HG02981 (cell line): Measurements from ENCODE around the gene AK1.

Experiments
- ATAC-seq: cut with Tn5 transposase; IDR thresholded peaks from one replicate; pipeline ENCODE4 v1.9.1; 2021; ENCODE audit warnings: mild to moderate bottlenecking, moderate library complexity; ENCODE audit not compliant: unreplicated experiment

Gene AK1

DNA sequence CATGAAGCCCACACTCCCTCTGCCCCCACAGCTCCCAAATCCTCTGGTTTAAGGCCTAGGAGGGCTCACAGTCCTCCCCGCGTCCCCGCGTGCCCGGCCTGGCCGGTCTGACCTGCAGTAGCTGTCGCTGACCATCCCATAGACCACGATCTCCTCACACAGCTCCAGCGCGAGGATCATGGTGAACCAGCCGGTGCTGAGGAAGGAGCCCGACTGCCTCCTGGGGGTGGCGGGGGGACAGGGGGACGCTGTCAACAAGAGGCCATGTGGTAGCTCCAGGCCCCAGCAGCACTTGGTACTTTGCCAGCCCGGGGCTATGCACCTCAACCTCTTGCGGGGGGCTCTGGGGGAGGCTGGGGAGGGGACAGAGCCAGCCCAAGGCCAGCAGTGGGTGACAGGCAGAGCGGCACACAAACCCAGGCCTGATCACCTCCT, 32.4 kb upstream of the AK1 start:
- no peak for ATAC-seq

DNA sequence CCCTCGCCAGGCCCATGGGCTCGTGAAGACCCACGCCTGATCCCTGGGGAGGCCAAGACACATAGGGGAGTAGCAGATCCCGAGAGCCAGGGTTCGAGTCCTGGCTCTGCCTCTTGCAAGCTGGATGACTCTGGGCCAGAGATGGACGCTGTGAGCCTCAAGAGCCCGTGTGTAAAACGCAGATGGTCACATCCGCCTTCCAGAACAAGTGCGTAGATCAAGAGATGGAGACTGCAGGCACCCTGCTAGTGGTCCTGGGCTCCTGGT, 31.1 kb upstream of the AK1 start:
- no peak for ATAC-seq

DNA sequence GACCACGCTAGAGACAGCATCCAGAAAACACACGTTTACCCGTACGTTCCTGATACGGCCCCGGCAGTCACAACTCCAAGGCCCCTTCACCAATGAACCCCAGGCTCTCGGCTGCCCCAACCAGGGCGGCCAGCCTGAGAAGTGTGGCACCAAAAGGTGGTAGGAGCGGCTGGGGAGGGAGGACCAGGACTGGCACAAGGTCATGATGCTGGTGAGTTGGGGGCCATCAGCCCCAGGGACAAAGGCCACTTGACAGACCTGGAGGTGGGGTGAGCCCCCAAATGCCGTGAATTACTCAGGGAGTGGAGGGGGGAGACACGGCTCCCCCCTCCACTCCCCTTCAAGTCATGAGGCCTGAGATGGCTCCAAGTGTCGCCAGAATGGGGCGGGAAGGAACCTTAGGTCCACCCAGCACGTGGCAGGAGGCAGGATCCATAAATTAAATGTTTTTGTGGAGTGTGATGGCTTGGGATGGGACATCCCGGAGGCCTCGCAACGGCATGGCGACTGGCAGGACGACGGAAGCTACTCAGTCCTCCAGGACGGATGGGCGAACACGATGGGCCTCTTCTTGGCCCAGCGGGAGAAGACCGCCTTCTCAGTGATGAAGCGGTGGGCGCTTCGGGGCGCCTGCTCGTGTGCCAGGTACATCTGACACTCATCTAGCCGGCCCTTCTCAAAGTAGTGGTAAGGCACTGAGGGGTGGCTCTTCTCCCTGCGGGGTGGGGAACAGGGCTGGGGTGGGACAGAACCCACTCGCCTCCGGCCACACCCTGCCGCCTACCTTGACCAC, 30.6 kb upstream of the AK1 start:
- ATAC-seq = no peak

DNA sequence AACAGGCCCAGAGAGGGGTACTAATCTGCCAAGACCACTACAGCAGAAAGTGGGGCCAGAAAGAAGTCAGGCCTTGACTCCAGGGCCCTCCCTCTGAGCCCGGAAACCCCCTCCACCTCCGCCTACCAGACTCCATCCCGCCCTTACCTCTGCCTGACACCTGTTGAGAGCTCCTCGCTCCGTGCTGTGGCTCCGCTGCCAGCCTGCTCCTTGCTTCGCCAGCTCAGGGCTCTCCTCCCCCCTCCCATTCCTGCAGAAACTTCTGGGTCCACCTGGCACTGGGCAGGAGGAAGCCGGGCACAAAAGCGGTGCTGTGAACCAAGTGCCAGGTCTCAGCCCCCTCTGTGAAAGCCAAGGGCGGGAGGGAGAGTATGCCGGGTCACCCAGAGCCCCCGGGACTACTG, 28.3 kb upstream of the AK1 start:
- ATAC-seq = no peak

DNA sequence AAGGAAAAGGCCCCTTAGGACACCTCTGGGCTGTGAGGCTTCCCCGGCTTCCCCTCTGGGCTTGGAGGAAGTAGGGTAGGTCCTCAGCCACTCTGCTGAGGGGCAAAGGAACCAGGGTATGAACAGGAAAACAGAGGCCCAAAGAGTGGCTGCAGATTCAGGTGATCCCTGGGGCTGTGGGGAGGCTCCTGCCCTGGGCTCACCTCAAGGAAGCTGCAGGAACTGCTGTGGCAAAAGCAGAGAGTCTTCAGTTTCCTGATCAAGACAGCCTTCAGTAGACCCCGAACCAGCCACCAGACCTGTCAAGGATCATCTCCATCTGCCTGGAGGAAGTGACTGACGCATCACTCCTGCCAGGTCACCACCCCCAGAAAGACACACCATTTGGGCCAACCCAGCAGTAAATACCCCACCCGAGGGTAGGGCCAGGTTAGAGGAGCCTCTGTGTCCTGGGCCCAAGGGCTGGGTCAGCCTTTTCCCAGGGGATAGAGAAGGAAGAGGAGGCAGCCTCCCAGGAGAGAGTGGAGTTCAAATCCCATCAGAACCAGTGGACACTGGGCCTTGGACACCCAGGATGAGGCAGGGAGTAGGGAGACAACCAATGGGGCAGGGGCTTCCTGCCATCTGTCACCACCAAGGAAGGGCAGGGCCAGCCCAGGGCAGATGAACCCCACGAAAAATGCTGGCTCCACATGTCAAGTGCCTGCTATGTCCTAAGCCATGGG, 27.7 kb upstream of the AK1 start:
- no peak for ATAC-seq

DNA sequence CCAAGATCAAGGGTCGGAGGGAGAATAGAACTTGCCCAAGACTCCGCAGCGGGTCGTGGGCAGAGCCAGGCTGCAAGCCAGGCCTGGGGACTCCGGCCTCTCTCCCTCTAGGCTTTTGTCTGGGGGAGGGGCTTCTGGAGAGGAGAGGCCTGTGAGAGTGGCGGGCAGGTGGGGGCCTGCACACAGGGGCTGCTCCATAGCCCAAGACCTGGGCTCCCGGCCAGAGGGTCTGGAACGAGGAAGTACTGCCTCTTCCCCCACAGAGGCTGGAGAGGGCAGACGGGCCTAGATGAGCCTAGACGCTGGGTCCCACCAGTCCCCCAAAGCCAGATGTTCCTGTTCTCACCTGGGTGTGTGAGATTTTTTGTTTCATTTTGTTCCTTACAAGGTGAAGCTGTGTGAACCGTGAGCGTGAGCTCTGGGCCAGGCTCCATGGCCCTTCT, 27.1 kb upstream of the AK1 start:
- ATAC-seq = no peak

DNA sequence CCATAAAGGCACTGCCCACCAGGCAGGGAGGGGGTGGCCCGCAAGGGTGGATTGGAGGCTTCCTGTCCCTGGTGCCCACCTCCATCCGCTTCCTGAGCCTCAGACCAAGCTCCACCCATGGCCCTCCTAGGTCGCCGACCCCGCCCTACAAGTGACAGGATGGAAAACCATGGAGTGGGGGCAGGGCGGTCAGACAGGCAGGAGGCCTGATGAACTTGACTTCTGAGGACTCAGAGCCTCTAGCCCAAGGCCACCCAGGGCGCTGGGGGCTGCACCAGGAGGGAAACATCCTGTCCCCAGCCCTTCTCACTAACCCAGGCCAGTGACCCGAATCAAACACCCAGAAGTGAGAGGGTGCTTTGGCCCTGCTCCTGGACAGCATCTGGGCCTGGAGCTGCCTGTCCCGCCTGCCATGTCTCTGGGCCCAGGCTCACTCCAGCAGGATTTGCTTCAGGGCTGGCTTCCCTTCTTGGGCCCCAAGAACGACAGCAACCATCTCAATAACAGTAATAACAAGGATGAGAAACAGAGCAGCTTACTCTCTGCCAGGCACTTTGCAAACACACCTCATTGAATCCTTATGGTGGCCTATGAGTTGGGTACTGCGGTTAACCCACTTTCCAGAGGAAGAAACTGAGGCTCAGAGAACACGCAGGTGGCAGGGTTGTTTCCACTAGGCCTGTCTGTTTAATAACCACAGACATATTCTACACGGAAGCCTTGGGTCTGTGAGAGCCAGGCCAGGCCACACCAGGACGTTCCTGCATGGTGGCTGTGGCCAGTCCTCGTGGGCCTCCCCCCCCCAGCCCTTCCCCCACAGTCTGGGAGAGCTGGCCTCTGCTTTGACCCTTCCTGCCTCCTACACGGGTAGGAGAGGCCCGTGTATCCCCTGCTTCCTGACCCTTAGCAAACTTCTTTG, 26.3 kb upstream of the AK1 start:
- no peak for ATAC-seq

DNA sequence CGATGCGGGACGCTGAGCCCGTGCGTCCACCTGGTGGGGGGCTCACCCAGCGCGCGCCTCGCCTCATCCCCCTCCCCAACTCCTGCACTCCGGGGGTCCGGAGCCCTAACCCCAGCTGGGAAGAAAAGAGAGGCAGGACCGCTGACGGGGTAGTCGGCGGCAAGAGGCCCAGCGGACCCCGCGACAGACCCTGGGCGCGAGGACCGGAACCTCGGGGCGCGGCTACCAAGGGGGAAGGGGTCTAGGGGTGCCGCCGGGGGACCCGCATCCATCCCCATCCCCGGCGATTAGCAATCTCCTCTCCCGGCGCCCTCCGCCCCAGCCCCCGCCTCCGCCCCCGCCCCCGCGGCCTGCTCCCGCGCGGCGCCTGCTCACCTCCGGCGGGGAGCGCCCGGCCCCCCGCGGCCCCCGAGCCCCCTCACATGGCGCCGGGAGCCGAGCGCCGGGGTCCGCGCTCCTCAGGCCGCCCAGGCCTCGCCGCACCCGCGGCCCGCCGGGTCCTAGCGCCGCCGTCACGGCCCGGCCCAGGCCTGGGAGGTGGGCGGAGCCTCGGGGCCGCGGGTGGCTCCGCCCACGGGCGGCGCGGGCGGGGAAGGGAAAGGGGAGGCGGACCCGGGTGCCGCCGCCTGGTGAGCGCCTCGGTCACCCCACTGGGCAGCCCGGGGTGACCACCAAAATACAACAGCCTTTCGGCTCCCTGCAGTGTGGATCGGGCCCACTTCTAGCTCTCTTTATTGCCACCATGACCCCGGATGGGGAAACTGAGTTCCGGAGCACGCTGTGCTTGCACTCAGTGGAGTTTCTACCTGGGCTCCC, 21.9 kb upstream of the AK1 start, which contains the start of gene ST6GALNAC6:
TSS of gene ST6GALNAC6 (minus strand) at position 476 of the 816 bp plus-strand sequence. CDS start 1,622 bp downstream, outside the sequence.
- ATAC-seq = peak; percentile 61

DNA sequence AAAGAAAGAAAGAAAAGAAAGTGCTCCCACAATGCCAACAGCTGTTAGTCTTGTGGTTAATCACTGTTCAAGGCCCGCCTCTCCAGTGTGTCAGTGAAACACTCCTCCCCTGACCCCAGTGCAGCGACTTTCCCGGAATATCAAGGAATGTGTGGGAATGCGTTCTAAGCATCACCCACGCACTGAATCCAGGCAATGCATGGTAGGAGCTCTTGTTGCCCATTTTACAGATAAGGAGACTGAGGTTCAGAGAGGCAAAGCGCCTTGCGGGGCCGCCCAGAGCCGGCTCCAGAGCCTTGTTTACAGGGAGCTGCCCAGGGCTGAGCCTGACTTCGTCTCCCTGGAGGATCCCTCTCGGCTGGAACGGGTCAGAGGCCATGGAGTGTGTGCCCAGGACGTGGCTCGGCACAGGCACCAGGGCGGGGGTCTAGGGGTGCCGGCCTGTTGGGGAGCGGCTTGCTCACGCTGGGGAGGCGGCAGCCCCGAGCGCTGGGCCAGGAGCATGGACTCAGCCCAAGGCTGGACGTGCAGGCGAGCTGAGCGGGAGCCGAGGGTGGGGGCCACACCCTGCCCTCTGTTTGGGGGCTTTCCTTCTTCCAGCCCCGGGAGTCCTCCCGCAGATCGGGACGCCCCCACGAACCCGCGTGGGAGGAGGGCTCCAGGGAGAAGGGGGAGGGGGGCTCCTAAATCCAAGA, 21.1 kb upstream of the AK1 start:
- ATAC-seq = no peak

DNA sequence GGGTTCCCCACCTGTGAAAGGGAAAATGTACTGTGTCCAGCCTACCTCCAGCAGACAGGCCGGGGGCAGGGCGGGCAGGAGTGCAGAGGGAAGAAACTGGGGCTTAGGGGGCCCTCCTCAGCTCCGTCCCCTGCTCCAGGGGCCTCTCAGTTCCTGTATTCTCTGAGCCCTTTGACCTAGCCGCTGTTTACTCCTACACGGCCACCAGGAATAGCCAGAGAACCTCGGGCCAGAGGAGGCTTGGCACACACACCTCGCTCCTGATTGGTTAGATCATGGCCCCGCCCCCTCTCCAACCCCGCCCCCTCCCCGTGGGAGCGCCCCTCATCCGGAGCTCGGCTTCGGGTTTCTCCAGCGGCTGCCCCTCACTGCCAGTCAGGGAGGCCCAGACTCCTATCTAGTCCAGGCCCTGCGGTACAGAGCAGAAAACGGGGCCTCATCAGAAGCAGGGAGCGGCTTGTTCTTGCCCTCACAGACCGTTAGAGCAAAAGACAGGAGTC, 19.8 kb upstream of the AK1 start:
- ATAC-seq = no peak

DNA sequence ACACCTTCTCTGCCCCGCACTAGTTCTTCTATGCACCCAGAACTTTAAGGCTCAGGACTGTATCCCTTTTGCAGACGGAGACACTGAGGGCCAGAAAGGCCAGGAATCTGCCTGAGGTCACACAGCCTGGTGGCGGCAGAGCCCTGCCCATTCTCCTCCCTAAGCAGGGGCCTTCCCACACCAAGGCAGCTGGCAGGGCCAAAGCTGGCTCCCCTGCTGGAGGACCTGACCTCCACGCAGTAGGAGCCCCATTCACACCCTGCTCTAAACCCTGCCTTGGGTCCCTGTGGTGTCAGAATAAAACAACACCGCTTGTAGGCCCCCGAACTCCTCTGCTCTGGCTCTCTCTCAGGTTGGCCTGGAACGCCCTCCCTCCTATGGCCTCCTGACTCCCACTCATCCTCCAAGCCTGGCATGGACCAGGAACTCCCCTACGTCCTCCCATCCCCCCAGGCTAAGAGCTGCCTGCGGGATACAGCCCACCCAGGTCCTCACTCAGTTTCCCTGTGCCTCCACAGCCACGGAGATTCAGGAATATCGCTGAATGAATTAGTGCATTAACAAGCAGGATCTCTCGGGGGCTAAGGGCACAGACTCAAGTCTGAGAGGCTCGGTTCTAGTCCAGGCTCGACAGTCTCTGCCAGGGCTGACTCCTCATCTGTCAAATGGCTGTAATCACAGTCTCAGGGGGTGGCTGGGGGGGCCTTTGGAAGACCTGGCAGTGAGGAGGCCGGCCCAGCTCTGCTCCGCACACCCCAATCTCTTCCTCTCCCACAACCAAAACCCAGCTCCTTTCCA, 19.1 kb upstream of the AK1 start:
- ATAC-seq = no peak

DNA sequence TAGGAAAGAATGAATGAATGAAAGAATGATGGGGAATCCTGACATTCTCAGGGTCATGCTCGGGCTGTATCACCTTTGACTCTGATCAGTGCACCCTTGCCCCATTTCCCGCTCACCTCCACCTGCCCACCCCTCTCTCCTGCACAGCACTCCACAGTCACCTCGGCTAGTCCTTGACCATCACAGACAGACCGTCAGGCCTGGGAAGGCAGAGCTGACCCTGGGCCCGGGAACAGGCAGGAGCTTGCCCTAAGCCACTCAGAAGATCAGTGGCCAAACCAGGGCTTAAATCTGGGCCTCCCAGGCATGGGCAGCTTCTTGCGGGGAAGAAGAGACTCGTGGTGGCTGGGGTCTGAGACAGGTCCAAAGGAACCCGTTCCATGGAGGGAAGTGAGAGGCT, 18.3 kb upstream of the AK1 start:
- no peak for ATAC-seq

DNA sequence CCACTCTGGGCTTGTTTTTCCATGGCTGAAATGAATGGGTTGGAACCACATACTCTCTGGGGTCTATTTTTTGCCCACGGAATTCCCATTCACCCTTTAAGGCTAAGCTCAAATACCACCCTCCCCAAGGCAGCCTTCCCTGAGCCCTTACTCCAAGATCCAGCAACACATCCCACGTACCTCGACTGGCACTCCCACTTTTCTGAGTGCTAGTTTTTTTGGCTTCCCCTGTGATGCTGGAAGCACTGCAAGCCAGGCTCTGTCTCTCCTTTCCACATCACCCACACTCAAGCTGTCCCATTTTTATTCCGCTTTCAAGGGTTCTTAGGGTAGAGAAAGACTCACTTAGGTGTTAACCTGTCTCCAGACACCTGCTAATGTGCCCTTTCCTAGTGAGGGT, 15.9 kb upstream of the AK1 start:
- no peak for ATAC-seq

DNA sequence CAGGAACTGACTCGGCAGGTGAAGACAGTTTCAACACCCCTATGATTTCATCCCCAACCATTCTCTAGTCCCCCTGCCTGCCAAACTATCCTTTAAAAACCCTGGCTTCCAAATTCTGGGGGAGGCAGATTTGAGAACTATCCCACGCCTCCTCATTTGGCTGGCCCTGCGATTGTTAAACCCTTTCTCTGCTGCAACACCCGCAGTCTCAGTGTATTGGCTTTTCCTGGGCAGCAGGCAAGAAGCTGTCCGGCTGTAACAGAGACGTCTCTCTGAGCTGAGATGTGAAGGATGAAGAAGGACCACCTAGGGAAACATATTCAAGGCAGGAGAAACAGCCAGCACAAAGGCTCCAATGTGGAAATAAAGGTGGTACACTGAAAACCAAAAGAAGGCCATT, 15.4 kb upstream of the AK1 start:
- ATAC-seq = no peak

DNA sequence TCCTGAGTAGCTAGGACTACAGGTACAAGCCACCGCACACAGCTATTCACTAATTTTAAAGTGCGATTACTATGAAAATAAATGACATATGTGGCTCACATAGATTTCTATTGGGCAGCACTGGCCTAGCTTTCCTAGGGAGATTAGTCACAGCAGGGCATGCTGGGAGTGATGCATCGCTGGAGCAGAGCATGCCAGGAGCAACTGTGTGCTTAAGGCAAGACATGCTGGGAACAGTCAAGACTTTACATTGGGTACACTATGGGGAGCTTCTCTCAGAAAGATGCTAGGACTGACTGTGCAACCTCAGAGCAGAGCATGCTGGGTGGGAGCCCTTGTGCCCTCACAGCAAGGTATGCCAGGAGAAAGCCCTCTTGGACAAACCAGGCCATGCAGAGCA, 12.6 kb upstream of the AK1 start:
- ATAC-seq = no peak

DNA sequence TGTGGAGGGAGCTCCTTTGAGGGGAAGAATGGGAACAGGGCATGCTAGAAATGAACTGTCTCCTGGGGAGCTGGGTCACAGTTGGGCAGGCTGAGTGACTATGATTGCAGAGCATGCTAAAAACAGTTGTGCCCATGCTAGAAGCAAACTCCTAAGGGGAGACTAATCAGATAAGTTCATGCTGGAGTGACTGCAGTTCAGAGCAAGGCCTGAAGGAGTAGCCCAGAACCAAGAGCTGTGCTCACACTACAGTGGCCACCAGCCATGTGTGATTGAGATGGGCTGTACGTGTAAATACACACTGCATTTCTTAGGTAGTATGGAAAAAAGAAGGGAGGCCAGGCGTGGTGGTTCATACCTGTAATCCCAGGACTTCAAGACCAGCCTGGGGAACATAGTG, 10.3 kb upstream of the AK1 start:
- no peak for ATAC-seq

DNA sequence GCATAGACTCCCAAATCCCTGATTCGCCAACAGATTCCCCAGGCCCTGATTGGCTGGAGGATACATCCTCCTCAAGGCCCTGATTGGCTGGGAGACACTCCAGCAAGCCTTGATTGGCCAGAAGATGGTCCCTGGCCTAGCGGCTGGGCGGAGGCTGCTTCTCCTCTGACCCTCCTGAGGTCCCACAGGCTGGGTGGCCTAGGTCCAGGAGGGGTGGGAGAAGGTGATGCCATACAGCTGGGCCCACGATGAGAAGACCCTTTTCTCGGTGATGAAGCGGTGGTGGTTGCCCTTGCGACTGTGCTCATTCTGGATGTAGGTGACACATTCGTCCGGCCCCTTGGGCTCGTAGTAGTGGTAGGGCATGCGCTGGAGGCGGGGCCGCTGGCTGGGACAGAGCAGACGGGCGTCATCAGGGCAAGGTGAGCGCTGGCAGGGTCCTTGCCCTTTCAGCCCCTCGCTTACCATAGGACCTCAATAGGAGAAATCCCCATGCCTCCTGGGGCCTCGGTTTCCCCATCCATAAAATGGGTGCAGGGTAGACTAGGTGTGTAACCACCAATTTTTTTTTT, 9.0 kb upstream of the AK1 start:
- ATAC-seq = no peak

DNA sequence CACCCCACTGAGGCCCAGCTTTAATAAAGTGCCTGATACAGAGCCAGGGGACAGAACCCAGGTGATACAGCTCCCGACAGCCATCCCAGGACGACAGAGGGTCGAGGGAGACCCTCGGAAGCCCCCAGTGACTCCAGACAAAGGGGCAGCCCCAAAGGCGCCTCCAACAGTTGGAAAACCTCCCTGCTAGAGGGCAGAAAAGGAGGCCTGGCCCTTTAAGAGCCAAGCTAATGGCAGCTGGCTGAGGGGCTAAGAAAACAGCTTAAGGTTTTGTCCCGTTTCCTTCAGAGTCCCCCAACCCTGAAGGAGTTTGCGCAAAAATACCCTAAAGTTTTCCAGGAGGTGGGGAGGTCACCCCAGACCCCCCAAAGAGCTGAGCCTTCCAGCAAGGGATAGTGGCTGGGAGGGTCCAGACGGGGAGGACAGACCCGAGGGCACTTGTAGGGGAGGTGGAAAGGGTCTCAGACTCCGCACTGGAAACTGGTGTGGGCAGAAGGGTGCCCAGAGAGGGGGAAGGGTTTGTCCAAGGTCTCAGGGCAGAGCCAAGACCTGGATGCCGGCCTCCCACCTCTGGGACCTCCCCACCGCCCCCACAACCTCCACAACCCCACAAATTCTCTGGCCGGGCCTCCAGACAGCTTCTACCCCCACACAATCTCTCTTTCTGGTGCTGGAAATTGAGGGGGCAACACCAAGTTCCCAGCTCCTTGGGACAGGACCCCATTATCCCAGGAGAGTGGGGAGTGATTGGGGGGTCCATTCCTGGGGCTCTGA, 8.2 kb upstream of the AK1 start:
- no peak for ATAC-seq
